ENCODE data around the gene TBL1XR1.

DNA sequence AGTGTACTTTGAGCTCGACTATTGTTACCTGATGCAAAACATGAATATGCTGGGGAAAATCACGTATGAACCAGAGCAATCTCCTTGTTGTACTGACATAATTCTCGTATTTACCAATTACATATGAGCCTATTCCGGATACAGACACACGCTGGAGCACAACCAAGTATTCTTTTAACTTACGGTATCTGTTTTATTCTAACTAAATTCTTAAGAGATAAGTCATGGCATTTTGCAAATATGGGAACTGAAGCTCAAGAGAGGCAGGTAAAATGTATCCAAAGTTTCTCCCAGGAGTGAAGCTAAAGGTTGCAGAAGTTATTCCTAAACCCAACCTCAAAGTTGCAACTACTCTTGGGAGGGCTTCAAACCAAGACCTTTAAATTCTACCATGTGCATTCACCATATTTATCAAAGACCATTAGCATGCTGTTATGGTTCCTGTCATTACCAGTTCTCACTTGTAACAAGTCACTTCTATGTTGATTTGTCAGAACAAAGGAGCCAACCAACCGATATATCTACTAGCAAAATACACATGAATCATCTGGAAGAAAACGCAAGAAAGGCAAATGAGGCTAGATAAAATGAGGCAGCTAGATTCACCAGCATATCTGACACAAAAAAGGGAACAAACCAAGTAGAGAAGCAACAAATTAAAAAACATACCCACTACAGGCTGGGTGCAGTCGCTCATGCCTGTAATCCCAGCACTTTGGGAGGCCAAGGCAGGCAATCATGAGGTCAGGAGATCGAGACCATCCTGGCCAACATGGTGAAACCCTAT lies 17.8 kb downstream of the TBL1XR1 start:
- TF ChIP-seq, protein P1, sequence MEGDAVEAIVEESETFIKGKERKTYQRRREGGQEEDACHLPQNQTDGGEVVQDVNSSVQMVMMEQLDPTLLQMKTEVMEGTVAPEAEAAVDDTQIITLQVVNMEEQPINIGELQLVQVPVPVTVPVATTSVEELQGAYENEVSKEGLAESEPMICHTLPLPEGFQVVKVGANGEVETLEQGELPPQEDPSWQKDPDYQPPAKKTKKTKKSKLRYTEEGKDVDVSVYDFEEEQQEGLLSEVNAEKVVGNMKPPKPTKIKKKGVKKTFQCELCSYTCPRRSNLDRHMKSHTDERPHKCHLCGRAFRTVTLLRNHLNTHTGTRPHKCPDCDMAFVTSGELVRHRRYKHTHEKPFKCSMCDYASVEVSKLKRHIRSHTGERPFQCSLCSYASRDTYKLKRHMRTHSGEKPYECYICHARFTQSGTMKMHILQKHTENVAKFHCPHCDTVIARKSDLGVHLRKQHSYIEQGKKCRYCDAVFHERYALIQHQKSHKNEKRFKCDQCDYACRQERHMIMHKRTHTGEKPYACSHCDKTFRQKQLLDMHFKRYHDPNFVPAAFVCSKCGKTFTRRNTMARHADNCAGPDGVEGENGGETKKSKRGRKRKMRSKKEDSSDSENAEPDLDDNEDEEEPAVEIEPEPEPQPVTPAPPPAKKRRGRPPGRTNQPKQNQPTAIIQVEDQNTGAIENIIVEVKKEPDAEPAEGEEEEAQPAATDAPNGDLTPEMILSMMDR (IDR thresholded peaks at IDR 0.05) = no peak
- TF ChIP-seq POLR2A (IDR thresholded peaks at IDR 0.05) = no peak
